Keratinocyte (primary cell): Measurements from ENCODE around the gene ABHD12B. TPM values are rescaled to one million over a fixed set of nuclear protein-coding genes. Genes with fewer than 3 reads are reported as not detected.

Source experiments
- DNase-seq: peaks from one replicate; pipeline ENCODE4 v3.0.0-alpha.2; 2011; ENCODE audit warnings: low read depth, missing footprints, low spot score
- FAIRE-seq: peaks from 2 replicates; lab custom pipeline; 2011; peaks lifted over from hg19 to GRCh38; lab: Jason Lieb, UNC
- H2AFZ ChIP-seq: 2 replicates; pipeline ENCODE4 v1.6.0; 2012; ENCODE audit warnings: low read length, control low read depth, inconsistent platforms; ENCODE audit not compliant: control insufficient read depth
- H3K27ac ChIP-seq: 2 replicates; pipeline ENCODE4 v1.5.1; 2011; ENCODE audit warnings: low read length; ENCODE audit not compliant: control insufficient read depth, insufficient read depth
- H3K27me3 ChIP-seq: 3 replicates; pipeline ENCODE4 v1.6.0; 2011; ENCODE audit warnings: low read length; ENCODE audit not compliant: control insufficient read depth, insufficient read depth; ENCODE audit errors: extremely low read depth
- H3K36me3 ChIP-seq, 2 experiments: 2 replicates in 1 of 2; 3 replicates in 1 of 2; pipeline ENCODE4 v1.5.1; 2011; ENCODE audit warnings: low read length in 2 of 2, mild to moderate bottlenecking in 1 of 2; ENCODE audit not compliant: control insufficient read depth in 2 of 2, insufficient read depth in 2 of 2; ENCODE audit errors: extremely low read depth in 1 of 2
- H3K4me1 ChIP-seq: 3 replicates; pipeline ENCODE4 v1.5.1; 2011; ENCODE audit warnings: low read length; ENCODE audit not compliant: control insufficient read depth, insufficient read depth; ENCODE audit errors: extremely low read depth
- H3K4me2 ChIP-seq: 3 replicates; pipeline ENCODE4 v1.6.0; 2011; ENCODE audit warnings: low read depth, low read length; ENCODE audit not compliant: control insufficient read depth, insufficient read depth; ENCODE audit errors: extremely low read depth
- H3K4me3 ChIP-seq, 3 experiments: fragments of 200-600 bp in 1 of 3; sonication (generic) in 1 of 3; 2 replicates in 2 of 3; 3 replicates in 1 of 3; pipeline ENCODE4 v1.5.1; 2011 to 2016; ENCODE audit warnings: low read length in 3 of 3, mild to moderate bottlenecking in 3 of 3, control low read depth in 2 of 3, inconsistent platforms in 1 of 3, low read depth in 1 of 3, mixed read lengths in 1 of 3, mixed run types in 1 of 3, moderate library complexity in 1 of 3; ENCODE audit not compliant: control insufficient read depth in 2 of 3, insufficient read depth in 2 of 3; ENCODE audit errors: extremely low read depth in 1 of 3
- H3K79me2 ChIP-seq: 2 replicates; pipeline ENCODE4 v1.6.0; 2012; ENCODE audit warnings: low read length; ENCODE audit not compliant: control insufficient read depth, insufficient read depth
- H3K9ac ChIP-seq: 3 replicates; pipeline ENCODE4 v1.6.0; 2011; ENCODE audit warnings: low read length; ENCODE audit not compliant: control insufficient read depth, insufficient read depth; ENCODE audit errors: extremely low read depth
- H3K9me1 ChIP-seq: 3 replicates; pipeline ENCODE4 v1.6.0; 2011; ENCODE audit warnings: low read length; ENCODE audit not compliant: control insufficient read depth, insufficient read depth; ENCODE audit errors: extremely low read depth
- H3K9me3 ChIP-seq: 2 replicates; pipeline ENCODE4 v1.5.1; 2012; ENCODE audit warnings: low read depth, low read length; ENCODE audit not compliant: control insufficient read depth
- H4K20me1 ChIP-seq: 3 replicates; pipeline ENCODE4 v1.6.0; 2011; ENCODE audit warnings: low read length; ENCODE audit not compliant: control insufficient read depth, insufficient read depth; ENCODE audit errors: extremely low read depth
- EZH2 ChIP-seq: IDR thresholded peaks from one replicate; pipeline ENCODE4 v1.6.1; 2012; ENCODE audit warnings: inconsistent platforms, mild to moderate bottlenecking, low read length, moderate library complexity
- dilution Hi-C: fragments of 300-500 bp; cut with MboI; formaldehyde crosslinking; loops from one replicate; pipeline ENCODE4 v1.7.0; 2020; ENCODE audit warnings: low sequenced_read_pairs; ENCODE audit not compliant: extremely low pct_ligation_motif_present
- polyA plus RNA-seq, 5 experiments: library from polyadenylated mRNA; depleted of rRNA in 3 of 5; stranded (reverse) in 3 of 5; stranded (forward) in 1 of 5; unstranded in 1 of 5; fragments of >200 nt; gene quantifications; 1 replicate in 1 of 5; 2 replicates in 3 of 5; 3 replicates in 1 of 5; pipeline versions ENCODE4 v1.2.1 to v1.2.3, GENCODE V29; 2011 to 2012; ENCODE audit warnings: missing spikeins in 2 of 5, low read depth in 1 of 5, low replicate concordance in 1 of 5
- TF ChIP-seq, protein P1 (sequence below), 3 experiments: IDR thresholded peaks in 1 of 3; conservative IDR thresholded peaks in 1 of 3; optimal IDR thresholded peaks in 1 of 3; 2 replicates in 2 of 3; 3 replicates in 1 of 3; pipeline versions ENCODE3 to v1.5.1; 2011; ENCODE audit warnings: low read length in 3 of 3, mild to moderate bottlenecking in 3 of 3, moderate library complexity in 2 of 3, control low read depth in 1 of 3, inconsistent platforms in 1 of 3; ENCODE audit not compliant: insufficient read depth in 2 of 3; ENCODE audit errors: extremely low read depth in 1 of 3

The ABHD12B gene
- polyA plus RNA-seq, 1 donor (not counting 4 experiments of a cell fraction or from before 2014, with no cell fraction given): not detected

DNA sequence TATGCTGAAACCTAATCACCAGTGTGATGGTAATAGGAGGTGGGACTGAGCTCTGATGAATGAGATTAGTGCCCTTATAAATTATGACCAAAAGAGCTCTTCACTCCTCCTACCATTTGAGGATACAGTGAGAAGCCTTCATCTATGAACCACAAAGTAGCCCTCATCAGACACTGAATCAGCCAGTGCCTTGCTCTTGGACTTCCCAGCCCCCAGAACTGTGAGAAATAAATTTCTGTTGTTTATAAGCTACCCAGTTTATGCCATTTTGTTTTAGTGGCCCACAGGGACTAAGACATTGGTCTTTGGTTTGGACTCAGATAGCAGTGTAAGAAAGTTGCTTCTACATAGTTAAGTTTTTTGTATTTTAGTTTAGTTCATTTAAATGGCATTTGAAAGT is 32.9 kb downstream of the ABHD12B start:
- no peaks in the 10 kb centered on the region for H3K4me1 ChIP-seq
- no peak overlapping the region for H2AFZ ChIP-seq
- no peaks in the 10 kb centered on the region for H4K20me1 ChIP-seq
- TF ChIP-seq EZH2: no peak
- TF ChIP-seq, protein P1, sequence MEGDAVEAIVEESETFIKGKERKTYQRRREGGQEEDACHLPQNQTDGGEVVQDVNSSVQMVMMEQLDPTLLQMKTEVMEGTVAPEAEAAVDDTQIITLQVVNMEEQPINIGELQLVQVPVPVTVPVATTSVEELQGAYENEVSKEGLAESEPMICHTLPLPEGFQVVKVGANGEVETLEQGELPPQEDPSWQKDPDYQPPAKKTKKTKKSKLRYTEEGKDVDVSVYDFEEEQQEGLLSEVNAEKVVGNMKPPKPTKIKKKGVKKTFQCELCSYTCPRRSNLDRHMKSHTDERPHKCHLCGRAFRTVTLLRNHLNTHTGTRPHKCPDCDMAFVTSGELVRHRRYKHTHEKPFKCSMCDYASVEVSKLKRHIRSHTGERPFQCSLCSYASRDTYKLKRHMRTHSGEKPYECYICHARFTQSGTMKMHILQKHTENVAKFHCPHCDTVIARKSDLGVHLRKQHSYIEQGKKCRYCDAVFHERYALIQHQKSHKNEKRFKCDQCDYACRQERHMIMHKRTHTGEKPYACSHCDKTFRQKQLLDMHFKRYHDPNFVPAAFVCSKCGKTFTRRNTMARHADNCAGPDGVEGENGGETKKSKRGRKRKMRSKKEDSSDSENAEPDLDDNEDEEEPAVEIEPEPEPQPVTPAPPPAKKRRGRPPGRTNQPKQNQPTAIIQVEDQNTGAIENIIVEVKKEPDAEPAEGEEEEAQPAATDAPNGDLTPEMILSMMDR (optimal IDR thresholded peaks at IDR 0.05 in 1 of 3, IDR thresholded peaks at IDR 0.05 in 1 of 3, conservative IDR thresholded peaks at IDR 0.05 in 1 of 3; ENCODE audit: extremely low read depth in 1 of 3, insufficient read depth in 2 of 3, low read length in 3 of 3): no peak
- H3K9me3 ChIP-seq: no peaks in the 10 kb centered on the region
- H3K27me3 ChIP-seq: no peaks in the 10 kb centered on the region
- DNase-seq (no peak), FAIRE-seq (no peak)
- dilution Hi-C loops: no loop called here
- H3K79me2 ChIP-seq: no peaks in the 10 kb centered on the region
- H3K4me3 ChIP-seq: no peak overlapping the region
- no peaks in the 10 kb centered on the region for H3K9me1 ChIP-seq
- H3K36me3 ChIP-seq: peaks cover 26 to 33% of the 10 kb centered on the region in 2 experiments
- no peak overlapping the region for H3K4me2 ChIP-seq
- no peak overlapping the region for H3K9ac ChIP-seq
- H3K27ac ChIP-seq: no peak overlapping the region

DNA sequence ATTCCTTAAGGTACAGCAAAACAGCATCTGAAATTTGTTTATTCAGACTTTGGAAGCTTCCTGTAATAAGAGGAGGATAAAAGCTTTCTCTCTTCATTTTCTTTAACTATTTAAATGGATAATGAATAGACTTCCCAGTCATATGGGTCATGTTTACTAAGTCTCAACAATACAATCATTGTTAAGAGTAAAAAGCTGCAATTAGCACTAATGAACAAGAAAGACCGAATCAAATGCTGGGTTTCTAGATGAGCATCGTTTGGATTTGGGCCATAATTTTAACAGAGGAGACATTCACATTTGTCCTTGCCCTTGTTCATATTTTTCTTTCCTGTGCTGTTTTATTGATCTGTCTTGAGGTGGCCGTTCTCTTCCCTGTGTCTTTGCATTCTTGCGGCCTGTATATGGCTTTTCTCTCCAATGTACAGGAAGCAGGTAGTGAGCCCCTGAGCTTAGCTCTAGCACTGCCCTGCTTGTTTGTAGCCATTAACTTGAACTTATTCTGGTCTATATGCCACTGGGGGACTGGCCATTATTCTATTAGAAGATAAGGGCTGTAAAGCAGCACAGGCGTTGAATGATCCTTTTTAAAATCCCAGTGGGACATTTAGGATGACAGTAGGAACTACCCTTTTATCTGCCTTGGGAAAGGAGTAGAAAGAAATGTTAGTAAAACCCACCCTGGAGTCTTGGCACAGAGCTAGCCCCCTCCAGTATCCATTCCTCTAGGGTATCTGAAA is 34.6 kb downstream of the ABHD12B start:
- H3K4me3 ChIP-seq: no peak overlapping the region
- H4K20me1 ChIP-seq: no peaks in the 10 kb centered on the region
- H3K4me2 ChIP-seq: no peak overlapping the region
- H3K79me2 ChIP-seq: no peaks in the 10 kb centered on the region
- TF ChIP-seq, protein P1 (optimal IDR thresholded peaks at IDR 0.05 in 1 of 3, IDR thresholded peaks at IDR 0.05 in 1 of 3, conservative IDR thresholded peaks at IDR 0.05 in 1 of 3; ENCODE audit: extremely low read depth in 1 of 3, insufficient read depth in 2 of 3, low read length in 3 of 3): no peak
- no peak for TF ChIP-seq EZH2
- no peaks in the 10 kb centered on the region for H3K27me3 ChIP-seq
- H3K27ac ChIP-seq: no peak overlapping the region
- peaks cover 37 to 39% of the 10 kb centered on the region in 2 experiments for H3K36me3 ChIP-seq
- H3K9me1 ChIP-seq: no peaks in the 10 kb centered on the region
- no peaks in the 10 kb centered on the region for H3K9me3 ChIP-seq
- H3K4me1 ChIP-seq: no peaks in the 10 kb centered on the region
- FAIRE-seq (no peak), DNase-seq (no peak)
- no peak overlapping the region for H3K9ac ChIP-seq
- dilution Hi-C loops: no loop called here
- H2AFZ ChIP-seq: no peak overlapping the region
